Liver (tissue), 3 donors: Measurements from ENCODE around the gene TFDP1.

ENCODE experiments used
- RAD21 ChIP-seq, 2 donors: IDR thresholded peaks; 2 replicates each; pipeline ENCODE4 v1.6.1; 2016; ENCODE audit warnings: antibody characterized with exemption in 2 of 2, mild to moderate bottlenecking in 2 of 2
- SP1 ChIP-seq: IDR thresholded peaks from 2 replicates; pipeline ENCODE4 v1.6.1; 2018; ENCODE audit warnings: antibody characterized with exemption, mild to moderate bottlenecking
- YY1 ChIP-seq: IDR thresholded peaks from 2 replicates; pipeline ENCODE4 v1.6.1; 2016; ENCODE audit warnings: antibody characterized with exemption, mild to moderate bottlenecking
- TF ChIP-seq, protein P1 (sequence below): fragments of 150-350 bp; IDR thresholded peaks from 2 replicates; pipeline ENCODE4 v1.5.1; 2017; ENCODE audit warnings: improper control_type of control experiment, low read depth, low read length; ENCODE audit not compliant: missing input control
- TF ChIP-seq, protein P2 (sequence below): IDR thresholded peaks from 2 replicates; pipeline ENCODE4 v1.6.1; 2016; ENCODE audit warnings: antibody characterized with exemption, mild to moderate bottlenecking
- donor health status: healthy.
- donor health status: healthy.

DNA sequence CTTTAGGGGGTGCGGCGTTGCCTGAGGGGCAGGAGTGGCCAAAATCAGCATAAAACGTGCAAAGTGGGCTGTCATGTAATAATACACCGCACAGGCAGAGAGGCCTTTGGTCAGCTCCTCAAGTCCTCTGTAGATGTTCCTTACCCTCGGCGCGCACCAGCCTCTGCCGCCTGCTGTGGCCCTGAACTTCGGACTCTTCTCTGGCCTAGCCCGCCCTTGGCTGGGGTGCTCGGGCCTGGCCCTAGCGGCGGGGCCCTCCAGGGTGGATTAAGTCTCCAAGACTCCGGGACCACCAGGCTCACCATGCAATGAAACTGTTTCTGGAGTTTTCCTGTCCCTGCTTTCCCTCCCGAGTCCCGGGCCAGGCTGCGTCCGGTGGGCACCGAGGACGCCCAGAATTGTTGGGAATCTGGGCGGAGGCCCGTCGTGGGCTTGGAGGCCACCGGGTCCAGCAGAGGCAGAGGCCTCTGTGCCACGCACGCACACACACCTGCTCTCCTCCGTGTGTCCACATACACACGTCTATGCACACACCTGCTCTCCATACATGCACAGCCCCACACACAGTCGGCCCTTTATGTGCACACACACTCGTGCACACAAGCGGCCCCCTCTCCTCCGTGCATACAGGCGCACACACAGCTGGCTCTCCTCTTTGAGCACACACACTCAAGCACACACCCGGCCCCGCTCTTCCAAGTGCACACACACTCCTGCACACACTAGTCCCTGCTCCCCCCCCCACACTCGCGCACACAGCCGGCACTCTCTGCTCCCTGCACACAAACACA, 1.5 kb upstream of the TFDP1 start:
- TF ChIP-seq, protein P1, sequence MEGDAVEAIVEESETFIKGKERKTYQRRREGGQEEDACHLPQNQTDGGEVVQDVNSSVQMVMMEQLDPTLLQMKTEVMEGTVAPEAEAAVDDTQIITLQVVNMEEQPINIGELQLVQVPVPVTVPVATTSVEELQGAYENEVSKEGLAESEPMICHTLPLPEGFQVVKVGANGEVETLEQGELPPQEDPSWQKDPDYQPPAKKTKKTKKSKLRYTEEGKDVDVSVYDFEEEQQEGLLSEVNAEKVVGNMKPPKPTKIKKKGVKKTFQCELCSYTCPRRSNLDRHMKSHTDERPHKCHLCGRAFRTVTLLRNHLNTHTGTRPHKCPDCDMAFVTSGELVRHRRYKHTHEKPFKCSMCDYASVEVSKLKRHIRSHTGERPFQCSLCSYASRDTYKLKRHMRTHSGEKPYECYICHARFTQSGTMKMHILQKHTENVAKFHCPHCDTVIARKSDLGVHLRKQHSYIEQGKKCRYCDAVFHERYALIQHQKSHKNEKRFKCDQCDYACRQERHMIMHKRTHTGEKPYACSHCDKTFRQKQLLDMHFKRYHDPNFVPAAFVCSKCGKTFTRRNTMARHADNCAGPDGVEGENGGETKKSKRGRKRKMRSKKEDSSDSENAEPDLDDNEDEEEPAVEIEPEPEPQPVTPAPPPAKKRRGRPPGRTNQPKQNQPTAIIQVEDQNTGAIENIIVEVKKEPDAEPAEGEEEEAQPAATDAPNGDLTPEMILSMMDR = no peak
- TF ChIP-seq YY1 (no peak), SP1 (no peak), RAD21 (IDR thresholded peaks at IDR 0.05) (no peak)
- TF ChIP-seq, protein P2, sequence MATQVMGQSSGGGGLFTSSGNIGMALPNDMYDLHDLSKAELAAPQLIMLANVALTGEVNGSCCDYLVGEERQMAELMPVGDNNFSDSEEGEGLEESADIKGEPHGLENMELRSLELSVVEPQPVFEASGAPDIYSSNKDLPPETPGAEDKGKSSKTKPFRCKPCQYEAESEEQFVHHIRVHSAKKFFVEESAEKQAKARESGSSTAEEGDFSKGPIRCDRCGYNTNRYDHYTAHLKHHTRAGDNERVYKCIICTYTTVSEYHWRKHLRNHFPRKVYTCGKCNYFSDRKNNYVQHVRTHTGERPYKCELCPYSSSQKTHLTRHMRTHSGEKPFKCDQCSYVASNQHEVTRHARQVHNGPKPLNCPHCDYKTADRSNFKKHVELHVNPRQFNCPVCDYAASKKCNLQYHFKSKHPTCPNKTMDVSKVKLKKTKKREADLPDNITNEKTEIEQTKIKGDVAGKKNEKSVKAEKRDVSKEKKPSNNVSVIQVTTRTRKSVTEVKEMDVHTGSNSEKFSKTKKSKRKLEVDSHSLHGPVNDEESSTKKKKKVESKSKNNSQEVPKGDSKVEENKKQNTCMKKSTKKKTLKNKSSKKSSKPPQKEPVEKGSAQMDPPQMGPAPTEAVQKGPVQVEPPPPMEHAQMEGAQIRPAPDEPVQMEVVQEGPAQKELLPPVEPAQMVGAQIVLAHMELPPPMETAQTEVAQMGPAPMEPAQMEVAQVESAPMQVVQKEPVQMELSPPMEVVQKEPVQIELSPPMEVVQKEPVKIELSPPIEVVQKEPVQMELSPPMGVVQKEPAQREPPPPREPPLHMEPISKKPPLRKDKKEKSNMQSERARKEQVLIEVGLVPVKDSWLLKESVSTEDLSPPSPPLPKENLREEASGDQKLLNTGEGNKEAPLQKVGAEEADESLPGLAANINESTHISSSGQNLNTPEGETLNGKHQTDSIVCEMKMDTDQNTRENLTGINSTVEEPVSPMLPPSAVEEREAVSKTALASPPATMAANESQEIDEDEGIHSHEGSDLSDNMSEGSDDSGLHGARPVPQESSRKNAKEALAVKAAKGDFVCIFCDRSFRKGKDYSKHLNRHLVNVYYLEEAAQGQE = no peak
